Femur (tissue), 1 donor: Measurements from ENCODE around the gene BACE2.

Experiments
- DNase-seq: peaks from one replicate; pipeline ENCODE4 v3.0.0-alpha.2; 2017

BACE2 gene

GRCh38 chr21:41326414-41327080 is 158.6 kb downstream of the BACE2 start:
- no peak for DNase-seq

DNA sequence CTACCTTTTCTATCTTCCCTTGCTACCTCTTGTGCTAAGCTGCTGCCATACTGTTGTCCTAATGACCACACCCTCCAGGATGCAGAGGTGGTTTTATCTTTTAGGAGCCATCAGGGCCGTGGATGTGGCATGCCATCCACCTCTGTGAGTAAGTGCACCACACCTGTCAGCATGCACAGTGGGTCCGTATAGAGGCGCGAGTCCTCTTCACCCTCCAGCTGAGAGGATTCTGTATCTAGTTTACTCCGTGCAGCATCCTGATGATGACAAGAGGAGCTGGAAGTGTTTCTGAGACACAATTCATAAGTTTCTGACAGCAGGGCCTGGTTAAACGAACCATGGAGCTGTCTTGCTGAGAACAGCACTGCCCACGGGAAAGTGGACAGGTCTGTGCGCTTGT is 159.8 kb downstream of the BACE2 start:
- DNase-seq, result no peak

DNA sequence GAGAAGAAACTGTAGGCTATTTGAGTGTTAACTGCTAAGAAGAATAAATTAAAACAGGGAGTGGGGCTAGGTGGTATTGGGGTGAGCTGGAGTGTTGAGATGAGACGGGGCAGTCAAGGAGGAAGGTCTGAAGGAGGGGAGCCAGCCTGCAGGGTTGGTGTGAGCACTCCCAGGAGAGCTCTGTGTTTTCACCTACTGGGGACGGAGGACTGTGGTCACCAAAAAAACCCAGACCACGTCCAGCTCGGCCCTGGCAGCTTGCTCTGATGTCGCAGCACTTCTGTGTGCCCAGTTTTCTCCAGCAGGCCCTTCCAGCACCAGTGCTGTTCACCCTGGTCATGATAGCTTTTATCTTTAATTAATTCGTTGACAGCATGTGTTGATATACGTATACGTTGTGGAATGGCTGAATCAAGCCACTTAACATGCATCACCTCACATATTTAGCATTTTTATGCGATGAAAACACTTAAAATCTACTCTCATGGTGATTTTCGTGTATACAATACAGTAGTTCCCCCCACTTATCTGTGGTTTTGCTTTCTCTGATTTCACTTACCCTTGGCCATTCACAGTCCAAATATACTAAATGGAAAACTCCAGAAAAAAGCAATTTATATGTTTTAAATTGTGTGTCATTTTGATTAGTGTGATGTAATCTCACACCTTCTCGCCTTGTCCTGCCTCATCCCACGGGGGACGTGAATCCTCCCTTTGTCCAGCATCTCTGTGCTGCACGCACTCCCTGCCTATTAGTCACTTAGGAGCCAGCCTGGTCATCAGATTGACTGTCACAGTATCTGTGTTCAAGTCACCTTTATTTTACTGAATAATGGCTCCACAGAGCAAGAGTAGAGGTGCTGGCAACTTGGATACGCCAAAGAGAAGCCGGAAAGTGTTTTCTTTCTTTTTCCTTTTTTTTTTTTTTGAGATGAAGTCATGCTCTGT is 161.0 kb downstream of the BACE2 start:
- DNase-seq, result no peak
